Upper lobe of right lung (tissue), 1 donor: ENCODE results near the gene FBXO24. TPM values are rescaled to one million over a fixed set of nuclear protein-coding genes. Genes with fewer than 3 reads are reported as not detected.
A peak's percentile ranks its signal among the peaks of the same experiment; 100 is the strongest.

Experiments
- ATAC-seq: fragments of 200-7000 bp; cut with Tn5 transposase; one replicate; pipeline ENCODE4 v1.9.1; 2020; ENCODE audit warnings: mild to moderate bottlenecking, moderate library complexity
- DNase-seq: peaks from one replicate; pipeline ENCODE4 v3.0.0-alpha.2; 2020
- H3K27ac ChIP-seq: fragments of 200-600 bp; one replicate; pipeline ENCODE4 v1.8.0; 2022
- H3K27me3 ChIP-seq: fragments of 200-600 bp; one replicate; pipeline ENCODE4 v1.8.0; 2022; ENCODE audit warnings: mild to moderate bottlenecking
- H3K36me3 ChIP-seq: fragments of 200-600 bp; one replicate; pipeline ENCODE4 v1.8.0; 2022
- H3K4me1 ChIP-seq: fragments of 200-600 bp; one replicate; pipeline ENCODE4 v1.8.0; 2022
- H3K4me3 ChIP-seq: fragments of 200-600 bp; one replicate; pipeline ENCODE4 v1.8.0; 2022; ENCODE audit warnings: mild to moderate bottlenecking
- H3K9me3 ChIP-seq: fragments of 200-600 bp; one replicate; pipeline ENCODE4 v1.8.0; 2022
- CTCF ChIP-seq: fragments of 200-600 bp; IDR thresholded peaks from one replicate; pipeline ENCODE4 v1.8.0; 2022; ENCODE audit warnings: antibody characterized with exemption
- intact Hi-C: fragments of 100-400 bp; cut with DNase I; formaldehyde crosslinking; loops from one replicate; pipeline ENCODE4 v1.11.0; 2022
- total RNA-seq: library from RNA; stranded (reverse); fragmentation: NEBNext Ultra II Directional; extraction: Animal tissue kit (Norgen Biotek cat#: 25700); gene quantifications from one replicate; pipeline ENCODE4 v1.2.1, GENCODE V29; 2021
- donor health status: DM: no; HTN: yes; CAD: no; lungs with severe emphysema.

The FBXO24 gene
- total RNA-seq, 1 donor from 2014 or later: 1.4 TPM

- H3K9me3 ChIP-seq: no peaks in the 10 kb centered on the region
- intact Hi-C loops: no loop called here
- peaks cover 17% of the 10 kb centered on the region for H3K27me3 ChIP-seq
- H3K27ac ChIP-seq: no peak overlapping the region
- ATAC-seq: peak; percentile 85
- DNase-seq: peak; percentile 80
- no peaks in the 10 kb centered on the region for H3K36me3 ChIP-seq
- peak; percentile 40 for TF ChIP-seq CTCF
- peaks cover 6% of the 10 kb centered on the region for H3K4me1 ChIP-seq
- H3K4me3 ChIP-seq: peak overlapping the region; percentile 54
Measured at GRCh38 chr7:100632951-100633717, 47.0 kb downstream of the FBXO24 start.

GRCh38 chr7:100639995-100640516 lies 53.9 kb downstream of the FBXO24 start:
- intact Hi-C loops: no loop called here
- DNase-seq (no peak), ATAC-seq (no peak)
- Histone ChIP-seq H3K27ac (no peak overlapping the region), H3K36me3 (no peaks in the 10 kb centered on the region), H3K9me3 (no peaks in the 10 kb centered on the region), H3K4me1 (no peaks in the 10 kb centered on the region), H3K27me3 (no peaks in the 10 kb centered on the region), H3K4me3 (no peak overlapping the region)
- no peak for TF ChIP-seq CTCF

GRCh38 chr7:100640517-100641440 lies 54.7 kb downstream of the FBXO24 start:
- TF ChIP-seq CTCF: no peak
- no peak overlapping the region for H3K4me3 ChIP-seq
- DNase-seq: no peak
- no peaks in the 10 kb centered on the region for H3K27me3 ChIP-seq
- peak; percentile 16 for ATAC-seq
- no peaks in the 10 kb centered on the region for H3K9me3 ChIP-seq
- no peak overlapping the region for H3K27ac ChIP-seq
- H3K4me1 ChIP-seq: no peaks in the 10 kb centered on the region
- intact Hi-C loops: no loop called here
- no peaks in the 10 kb centered on the region for H3K36me3 ChIP-seq

DNA sequence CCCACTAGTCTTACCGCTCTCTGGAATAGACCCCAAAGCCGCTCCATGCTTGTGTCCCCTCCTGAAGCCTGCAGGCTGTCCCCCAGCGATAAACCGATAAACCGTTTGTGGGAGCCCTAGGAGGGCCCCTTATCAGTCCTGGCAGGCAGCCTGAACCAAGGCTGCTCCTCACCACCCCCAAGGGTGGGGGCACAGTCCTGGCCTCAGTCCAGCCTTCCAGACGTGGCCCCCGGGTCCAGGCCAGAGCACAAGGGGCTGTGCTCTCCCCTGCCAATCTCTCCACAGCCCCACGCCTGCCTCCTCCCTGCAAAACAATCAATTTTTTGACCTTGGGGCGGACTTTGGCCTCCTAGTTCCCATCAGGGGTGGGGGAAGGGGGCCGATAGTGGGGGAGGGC lies 55.3 kb downstream of the FBXO24 start, which contains the start of gene TFR2:
TFR2 (minus strand) TSS at position 90 of the 397 bp plus-strand sequence; CDS start at position 47, 43 bp downstream.
- no peak for ATAC-seq
- no peak for TF ChIP-seq CTCF
- intact Hi-C loops: no loop called here

DNA sequence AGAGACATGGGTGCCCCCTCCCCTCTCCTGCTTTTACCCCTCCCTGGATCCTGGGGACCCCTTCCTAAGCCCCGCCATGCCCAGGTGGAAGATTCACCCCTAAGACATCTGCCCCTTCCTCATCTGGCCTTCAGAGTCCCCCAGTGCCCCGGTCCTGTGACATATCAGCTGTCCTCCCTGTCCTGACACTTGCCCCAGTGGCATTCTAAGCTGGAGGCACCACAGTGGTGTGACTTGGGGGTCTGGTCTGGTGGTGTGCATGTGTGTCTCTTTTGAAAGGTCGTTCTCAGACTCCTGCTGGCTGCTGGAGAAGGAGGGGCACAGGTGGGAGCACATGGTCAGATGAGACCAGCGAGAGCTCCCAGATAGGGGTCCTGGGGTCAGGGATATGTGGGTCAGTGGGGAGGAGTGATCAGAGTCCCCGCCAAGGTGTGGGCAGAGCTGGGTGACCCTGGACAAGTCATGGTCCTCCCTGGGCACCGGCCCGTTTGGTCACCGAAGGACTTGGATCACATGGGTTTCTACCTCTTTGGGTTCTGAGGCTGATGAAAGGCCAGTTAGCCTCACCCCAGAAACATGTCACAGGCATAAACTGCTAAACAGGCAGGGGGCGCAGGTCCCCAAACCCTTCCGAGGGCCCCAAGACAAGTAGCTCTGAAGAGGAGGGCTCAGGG lies 55.9 kb downstream of the FBXO24 start:
- Histone ChIP-seq H3K27me3 (peaks cover 6% of the 10 kb centered on the region), H3K4me1 (no peaks in the 10 kb centered on the region), H3K9me3 (no peaks in the 10 kb centered on the region), H3K36me3 (no peaks in the 10 kb centered on the region), H3K4me3 (no peak overlapping the region), H3K27ac (no peak overlapping the region)
- no peak for TF ChIP-seq CTCF
- ATAC-seq: no peak
- DNase-seq: no peak
- intact Hi-C loops: no loop called here

More for the DNA sequence above, 55.3 kb downstream of the FBXO24 start, which contains the start of gene TFR2:
- Histone ChIP-seq H3K4me1 (no peaks in the 10 kb centered on the region), H3K9me3 (no peaks in the 10 kb centered on the region), H3K27ac (no peak within 1 kb of the TSS), H3K4me3 (no peak within 1 kb of the TSS), H3K36me3 (no peaks in the 10 kb centered on the region), H3K27me3 (peaks cover under 1% of the 10 kb centered on the region)
- no peak for DNase-seq
